ENCODE data around the gene PKD2.

Gene PKD2

GRCh38 chr4:88015659-88016295 is 8.3 kb downstream of the PKD2 start:
- TF ChIP-seq TAF1 (IDR thresholded peaks at IDR 0.05; ENCODE audit: borderline replicate concordance, insufficient read depth, low read length) = no peak
- no peak for TF ChIP-seq SIN3A (IDR thresholded peaks at IDR 0.05; ENCODE audit: borderline replicate concordance, insufficient read depth, low read length)
- no peak for TF ChIP-seq FOXP2 (optimal IDR thresholded peaks at IDR 0.05; ENCODE audit: borderline replicate concordance, extremely low read depth, extremely low read length, insufficient read depth)
- TF ChIP-seq POLR2AphosphoS5 (IDR thresholded peaks at IDR 0.05; ENCODE audit: low read depth, low read length) = no peak
- no peak for TF ChIP-seq REST (IDR thresholded peaks at IDR 0.05; ENCODE audit: insufficient read depth in 1 of 2, low read depth in 2 of 2, low read length in 2 of 2)

GRCh38 chr4:88017516-88018297 is 10.3 kb downstream of the PKD2 start:
- TF ChIP-seq REST (IDR thresholded peaks at IDR 0.05; ENCODE audit: insufficient read depth in 1 of 2, low read depth in 2 of 2, low read length in 2 of 2) (no peak), POLR2AphosphoS5 (IDR thresholded peaks at IDR 0.05; ENCODE audit: low read depth, low read length) (no peak), TAF1 (IDR thresholded peaks at IDR 0.05; ENCODE audit: borderline replicate concordance, insufficient read depth, low read length) (no peak), FOXP2 (optimal IDR thresholded peaks at IDR 0.05; ENCODE audit: borderline replicate concordance, extremely low read depth, extremely low read length, insufficient read depth) (no peak), SIN3A (IDR thresholded peaks at IDR 0.05; ENCODE audit: borderline replicate concordance, insufficient read depth, low read length) (no peak)

- TF ChIP-seq FOXP2 (optimal IDR thresholded peaks at IDR 0.05; ENCODE audit: borderline replicate concordance, extremely low read depth, extremely low read length, insufficient read depth) = no peak
Measured at GRCh38 chr4:88018466-88018865, 11.0 kb downstream of the PKD2 start.

- TF ChIP-seq POLR2AphosphoS5 (IDR thresholded peaks at IDR 0.05; ENCODE audit: low read depth, low read length) = no peak
- no peak for TF ChIP-seq SIN3A (IDR thresholded peaks at IDR 0.05; ENCODE audit: borderline replicate concordance, insufficient read depth, low read length)
- no peak for TF ChIP-seq TAF1 (IDR thresholded peaks at IDR 0.05; ENCODE audit: borderline replicate concordance, insufficient read depth, low read length)
Measured at GRCh38 chr4:88021824-88022223, 14.4 kb downstream of the PKD2 start.

GRCh38 chr4:88022289-88022688 is 14.9 kb downstream of the PKD2 start:
- TF ChIP-seq TAF1 (IDR thresholded peaks at IDR 0.05; ENCODE audit: borderline replicate concordance, insufficient read depth, low read length) = no peak
- no peak for TF ChIP-seq FOXP2 (optimal IDR thresholded peaks at IDR 0.05; ENCODE audit: borderline replicate concordance, extremely low read depth, extremely low read length, insufficient read depth)

- TF ChIP-seq POLR2AphosphoS5 (IDR thresholded peaks at IDR 0.05; ENCODE audit: low read depth, low read length) (no peak), SIN3A (IDR thresholded peaks at IDR 0.05; ENCODE audit: borderline replicate concordance, insufficient read depth, low read length) (no peak), REST (IDR thresholded peaks at IDR 0.05; ENCODE audit: insufficient read depth in 1 of 2, low read depth in 2 of 2, low read length in 2 of 2) (no peak), TAF1 (IDR thresholded peaks at IDR 0.05; ENCODE audit: borderline replicate concordance, insufficient read depth, low read length) (no peak), FOXP2 (optimal IDR thresholded peaks at IDR 0.05; ENCODE audit: borderline replicate concordance, extremely low read depth, extremely low read length, insufficient read depth) (no peak)
Measured at GRCh38 chr4:88027611-88028608, 20.5 kb downstream of the PKD2 start.
